ENCODE data around the gene CCDC148.
"Not testable (repeated sequence)": the region's sequence is repeated elsewhere in the genome, so short reads cannot be mapped to it uniquely, and the experiment has no call there.

CCDC148 gene

GRCh38 chr2:158484892-158485556, 28.5 kb upstream of the CCDC148 start:
- no peak overlapping the region for H3K4me3 ChIP-seq (ENCODE audit: low read depth, low read length)

- H3K4me3 ChIP-seq (ENCODE audit: low read depth, low read length) = no peak overlapping the region
These were observed 26.0 kb upstream of the CCDC148 start for GRCh38 chr2:158482594-158482993.

- H3K4me3 ChIP-seq (ENCODE audit: low read depth, low read length) = no peak overlapping the region
These were observed 24.6 kb upstream of the CCDC148 start for GRCh38 chr2:158481116-158481515.

GRCh38 chr2:158478816-158479215, 22.3 kb upstream of the CCDC148 start:
- no peak overlapping the region for H3K4me3 ChIP-seq (ENCODE audit: low read depth, low read length)

GRCh38 chr2:158478237-158478636, 21.7 kb upstream of the CCDC148 start:
- no peak overlapping the region for H3K4me3 ChIP-seq (ENCODE audit: low read depth, low read length)

- H3K4me3 ChIP-seq (ENCODE audit: low read depth, low read length) = no peak overlapping the region
These were observed 20.6 kb upstream of the CCDC148 start for GRCh38 chr2:158477202-158477601.

- H3K4me3 ChIP-seq (ENCODE audit: low read depth, low read length) = not testable (repeated sequence)
These were observed 18.0 kb upstream of the CCDC148 start for GRCh38 chr2:158474526-158475011.

GRCh38 chr2:158473719-158474392, 17.3 kb upstream of the CCDC148 start:
- H3K4me3 ChIP-seq (ENCODE audit: low read depth, low read length) = no peak overlapping the region

- not testable (repeated sequence) for H3K4me3 ChIP-seq (ENCODE audit: low read depth, low read length)
These were observed 16.7 kb upstream of the CCDC148 start for GRCh38 chr2:158473300-158473699.

- H3K4me3 ChIP-seq (ENCODE audit: low read depth, low read length) = not testable (repeated sequence)
These were observed 16.3 kb upstream of the CCDC148 start for GRCh38 chr2:158472829-158473228.

- H3K4me3 ChIP-seq (ENCODE audit: low read depth, low read length) = no peak overlapping the region
These were observed 10.7 kb upstream of the CCDC148 start for GRCh38 chr2:158467248-158467647.

- H3K4me3 ChIP-seq (ENCODE audit: low read depth, low read length) = no peak overlapping the region
These were observed 8.1 kb upstream of the CCDC148 start for GRCh38 chr2:158464426-158465281.

GRCh38 chr2:158463496-158464095, 7.0 kb upstream of the CCDC148 start:
- no peak overlapping the region for H3K4me3 ChIP-seq (ENCODE audit: low read depth, low read length)

- no peak overlapping the region for H3K4me3 ChIP-seq (ENCODE audit: low read depth, low read length)
These were observed 4.2 kb upstream of the CCDC148 start for GRCh38 chr2:158460632-158461297.

- peak overlapping the region; percentile 88 for H3K4me3 ChIP-seq (ENCODE audit: low read depth, low read length)
These were observed 2.8 kb upstream of the CCDC148 start for GRCh38 chr2:158459161-158460003.

- peak overlapping the region; percentile 88 for H3K4me3 ChIP-seq (ENCODE audit: low read depth, low read length)
These were observed 2.0 kb upstream of the CCDC148 start for GRCh38 chr2:158458617-158458920.

- H3K4me3 ChIP-seq (ENCODE audit: low read depth, low read length) = peak overlapping the region; percentile 88
These were observed 1.5 kb upstream of the CCDC148 start for GRCh38 chr2:158457826-158458616.

- peak overlapping the region; percentile 88 for H3K4me3 ChIP-seq (ENCODE audit: low read depth, low read length)
These were observed 706 bp upstream of the CCDC148 start for GRCh38 chr2:158457092-158457825.

Measured in iPS-11a (cell line).